ENCODE measurements around the gene GCSAM.

Gene GCSAM

DNA sequence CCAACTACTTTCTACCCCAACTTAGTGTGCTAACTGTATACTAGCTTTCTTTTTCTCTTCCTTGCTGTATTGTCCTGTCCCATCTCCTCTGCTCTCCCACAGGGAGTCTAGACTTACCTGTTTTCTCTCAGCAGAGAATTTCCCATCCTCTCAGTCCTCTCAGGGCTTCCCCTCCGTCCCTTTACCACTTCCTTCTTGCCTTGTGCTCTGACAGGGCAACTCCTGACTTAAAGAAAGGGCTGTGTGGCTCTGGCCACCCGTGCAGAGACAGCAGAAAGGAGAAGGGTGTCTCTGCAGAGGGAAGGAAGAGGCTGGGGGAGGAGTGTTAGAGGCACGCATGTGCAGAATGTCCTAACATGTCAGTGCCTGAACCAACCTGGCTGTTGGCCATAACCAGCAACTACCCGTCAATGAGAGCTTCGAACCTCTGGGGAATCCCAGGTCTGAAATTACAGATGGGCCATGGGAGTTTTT, at the start of gene GCSAM:
Gene GCSAM (minus strand): TSS at position 274 of the 474 bp plus-strand sequence. CDS start 128 bp downstream, at position 146.
- DNase-seq = peak; percentile 72

DNA sequence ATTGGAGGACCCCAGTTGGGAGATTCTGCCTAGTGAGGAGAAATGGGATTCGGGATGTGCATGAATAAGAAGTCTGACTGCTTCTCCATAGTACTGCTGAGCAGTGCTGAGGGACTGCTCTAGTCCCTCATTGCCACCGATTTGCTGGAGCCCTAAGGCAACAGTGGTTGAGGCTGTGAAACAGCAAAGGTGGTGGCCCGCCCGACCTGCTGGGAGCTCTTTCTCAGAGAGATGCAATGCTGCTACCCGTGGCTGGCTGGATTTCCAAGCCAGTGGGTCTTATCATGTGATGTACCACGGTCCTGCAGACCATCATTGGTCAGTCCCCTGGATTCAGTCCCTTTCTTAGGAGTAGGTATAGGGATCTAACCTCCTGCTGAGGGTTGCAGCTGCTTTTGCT, 42.6 kb upstream of the GCSAM start:
- no peak for DNase-seq

DNA sequence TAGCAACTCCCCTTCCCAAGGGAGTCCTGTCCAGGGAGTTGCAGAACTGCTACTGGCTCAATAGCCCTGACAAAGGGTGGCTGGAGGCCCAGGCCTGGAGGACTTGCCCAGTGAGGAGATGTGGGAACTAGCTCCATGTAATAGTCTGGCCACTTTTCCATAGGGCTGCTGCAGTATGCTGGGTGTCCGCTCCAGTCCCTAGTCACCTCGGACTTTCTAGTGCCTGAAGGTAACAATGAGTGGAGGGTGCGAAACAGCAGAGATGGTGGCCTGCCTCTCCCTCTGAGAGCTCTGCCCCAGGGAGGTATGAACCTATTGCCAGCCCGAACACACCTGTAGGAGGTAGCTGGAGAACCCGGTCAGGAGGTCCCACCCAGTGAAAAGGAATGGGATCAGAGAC, 42.0 kb upstream of the GCSAM start:
- no peak for DNase-seq

- no peak for DNase-seq
These were observed 38.1 kb upstream of the GCSAM start for GRCh38 chr3:112171144-112171543.

- DNase-seq = no peak
These were observed 37.0 kb upstream of the GCSAM start for GRCh38 chr3:112170046-112170445.

DNA sequence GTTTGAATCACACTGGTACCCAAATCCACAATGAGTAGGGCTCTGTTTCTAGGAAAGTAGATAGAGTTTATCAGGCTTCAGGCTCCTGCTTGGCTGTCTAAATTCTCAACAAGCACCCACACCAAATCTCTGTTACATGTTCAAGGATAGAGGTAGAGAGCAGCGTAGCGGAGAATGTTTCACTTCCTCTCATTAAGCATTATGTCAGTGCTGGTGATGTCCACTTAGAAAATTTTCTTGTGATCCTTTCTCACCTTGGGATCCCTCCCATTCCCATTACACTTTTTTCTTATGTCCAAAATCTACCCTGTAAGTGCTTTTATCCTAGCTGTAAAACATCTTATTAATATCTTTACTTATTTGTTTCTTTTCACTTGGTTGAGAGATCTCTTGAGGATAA, 34.7 kb upstream of the GCSAM start:
- no peak for DNase-seq

DNA sequence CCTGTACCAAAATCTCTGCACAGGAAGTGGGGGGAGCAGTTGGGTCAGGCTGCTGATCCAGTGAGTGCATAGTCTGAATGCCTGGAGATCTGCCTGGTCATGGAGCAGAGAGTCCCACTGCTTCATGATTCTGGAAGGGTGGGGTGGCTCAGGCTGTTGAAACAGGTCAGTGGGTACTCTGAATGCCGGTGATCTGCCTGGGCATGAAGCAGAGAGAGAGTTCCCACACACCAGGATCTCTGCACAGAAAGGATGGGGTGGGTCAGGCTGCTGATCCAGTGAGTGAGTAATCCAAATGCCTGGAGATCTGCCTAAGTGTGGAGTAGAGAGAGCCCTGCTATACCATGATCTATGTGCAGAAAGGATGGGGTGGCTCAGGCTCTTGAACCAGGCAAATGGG, 16.1 kb upstream of the GCSAM start:
- no peak for DNase-seq

DNA sequence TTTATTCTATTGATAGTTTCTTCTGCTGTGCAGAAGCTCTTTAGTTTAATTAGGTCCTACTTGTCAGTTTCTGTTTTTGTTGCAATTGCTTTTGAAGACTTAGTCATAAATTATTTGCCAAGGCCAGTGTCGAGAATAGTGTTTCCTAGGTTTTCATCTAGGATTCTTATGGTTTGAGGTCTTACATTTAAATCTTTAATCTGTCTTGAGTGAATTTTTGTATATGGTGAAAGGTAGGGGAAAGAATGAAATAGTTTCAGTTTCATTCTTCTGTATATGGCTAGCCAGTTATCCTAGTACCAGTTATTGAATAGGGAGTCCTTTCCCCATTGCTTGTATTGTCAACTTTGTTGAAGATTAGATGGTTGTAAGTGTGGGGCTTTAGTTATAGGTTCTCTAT, 10.6 kb upstream of the GCSAM start:
- no peak for DNase-seq

DNA sequence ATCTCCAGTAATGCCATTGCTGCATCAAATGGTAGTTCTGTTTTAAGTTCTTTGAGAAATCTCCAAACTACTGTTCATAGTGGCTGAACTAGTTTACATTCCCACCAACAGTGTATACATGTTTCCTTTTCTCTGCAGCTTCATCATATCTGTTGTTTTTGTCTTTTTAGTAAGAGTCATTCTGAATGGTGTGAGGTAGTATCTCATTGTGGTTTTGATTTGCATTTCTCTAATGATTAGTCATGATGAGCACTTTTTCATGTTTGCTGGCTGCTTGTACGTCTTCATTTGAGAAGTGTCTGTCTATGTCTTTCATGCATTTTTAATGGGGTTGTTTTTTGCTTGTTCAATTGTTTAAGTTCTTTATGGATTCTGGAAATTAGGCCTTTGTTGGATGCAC, 10.2 kb upstream of the GCSAM start:
- no peak for DNase-seq

DNA sequence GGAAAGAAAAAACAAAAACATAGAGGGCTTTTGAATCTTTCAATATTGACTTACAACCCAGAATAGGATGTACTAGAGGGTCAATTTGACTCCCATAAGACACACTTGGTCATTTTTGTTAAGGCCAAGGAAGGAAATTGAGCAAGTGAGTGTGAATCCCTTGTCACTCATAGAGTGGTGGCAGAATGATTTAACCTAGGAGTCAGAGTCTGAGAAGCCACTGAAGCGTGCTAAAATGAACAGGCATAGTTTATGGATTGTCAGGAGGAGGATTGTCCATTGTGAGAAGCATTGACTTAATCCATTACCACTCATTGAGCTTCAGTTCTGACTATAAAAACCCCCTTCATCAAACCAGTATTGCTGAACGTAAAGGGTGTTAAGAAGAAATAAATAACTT, 8.2 kb upstream of the GCSAM start:
- DNase-seq = no peak

- no peak for DNase-seq
These were observed 7.5 kb upstream of the GCSAM start for GRCh38 chr3:112140584-112140983.

DNA sequence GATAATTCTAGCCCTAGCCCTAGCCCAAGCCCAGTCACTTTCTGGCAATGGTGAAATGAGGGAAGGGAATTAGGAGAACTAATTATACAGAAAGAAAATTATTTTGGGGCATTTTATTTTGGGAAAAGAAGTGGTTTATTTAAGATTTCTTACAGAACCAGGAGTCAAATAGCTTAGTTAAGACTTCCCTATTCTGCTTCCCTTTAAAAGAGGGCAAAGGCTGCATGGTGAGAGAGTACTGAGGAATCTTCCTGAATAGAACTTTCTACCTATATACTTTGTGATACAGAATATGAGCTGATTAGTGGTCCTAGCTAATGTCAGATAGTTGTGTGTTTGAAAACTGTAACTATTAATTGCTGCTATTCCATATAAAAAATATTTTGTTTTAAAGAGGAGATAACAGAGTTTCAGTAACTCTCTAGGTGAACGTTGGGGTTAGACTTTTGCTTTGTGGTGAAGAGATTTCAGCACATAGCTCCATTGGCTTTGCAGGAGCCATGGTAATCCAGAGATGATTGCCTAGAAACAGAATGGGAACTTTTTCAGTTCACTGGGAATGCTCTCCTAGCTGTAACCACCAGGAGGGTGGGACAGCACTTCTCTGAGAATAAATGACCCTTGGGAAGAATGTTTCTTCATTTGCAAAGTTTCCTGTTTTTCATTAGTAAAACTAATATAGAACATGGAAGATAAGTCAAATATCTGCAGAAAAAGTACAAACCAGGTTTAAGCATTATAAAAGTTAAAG, 5.3 kb upstream of the GCSAM start:
- DNase-seq = peak; percentile 20

GRCh38 chr3:112137781-112138180, 4.7 kb upstream of the GCSAM start:
- peak; percentile 35 for DNase-seq

- DNase-seq = peak; percentile 63
These were observed 4.1 kb upstream of the GCSAM start for GRCh38 chr3:112136959-112137693.

GRCh38 chr3:112136046-112136445, 3.0 kb upstream of the GCSAM start:
- no peak for DNase-seq

- DNase-seq = no peak
These were observed 1.5 kb upstream of the GCSAM start for GRCh38 chr3:112134335-112135124.

DNA sequence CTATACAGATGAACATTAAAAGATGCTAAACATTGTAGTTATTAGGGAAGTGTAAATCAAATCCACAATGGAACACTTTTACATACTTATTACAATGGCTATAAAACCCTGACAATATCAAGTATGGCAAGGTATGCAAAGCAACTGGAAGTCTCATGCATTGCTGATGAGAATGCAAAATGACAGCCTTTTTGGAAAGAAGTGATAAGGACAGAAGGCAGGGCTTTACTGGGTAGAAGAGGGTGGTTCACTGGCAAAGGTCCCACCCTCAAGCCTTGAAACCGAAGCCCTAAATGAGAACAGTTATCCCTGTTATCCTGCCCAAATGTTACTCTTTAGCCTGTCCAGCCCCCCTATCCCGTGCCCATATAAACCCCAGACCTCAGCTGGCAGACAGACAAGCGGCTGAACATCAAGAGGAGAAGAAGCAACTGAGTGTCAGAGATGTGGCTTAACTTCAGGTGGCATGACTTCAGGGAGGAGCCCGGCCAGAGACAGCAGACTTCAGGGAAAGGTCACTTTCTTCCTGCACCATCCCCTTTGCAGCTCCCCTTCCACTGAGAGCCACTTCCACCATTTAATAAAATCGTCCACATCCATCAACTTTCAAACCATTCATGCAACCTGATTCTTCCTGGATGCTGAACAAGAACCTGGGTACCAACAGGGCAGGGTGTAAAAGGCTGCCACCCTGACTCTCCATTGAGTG, 732 bp upstream of the GCSAM start:
- no peak for DNase-seq

GRCh38 chr3:112132554-112132953, 494 bp downstream of the GCSAM start:
- no peak for DNase-seq

DNA sequence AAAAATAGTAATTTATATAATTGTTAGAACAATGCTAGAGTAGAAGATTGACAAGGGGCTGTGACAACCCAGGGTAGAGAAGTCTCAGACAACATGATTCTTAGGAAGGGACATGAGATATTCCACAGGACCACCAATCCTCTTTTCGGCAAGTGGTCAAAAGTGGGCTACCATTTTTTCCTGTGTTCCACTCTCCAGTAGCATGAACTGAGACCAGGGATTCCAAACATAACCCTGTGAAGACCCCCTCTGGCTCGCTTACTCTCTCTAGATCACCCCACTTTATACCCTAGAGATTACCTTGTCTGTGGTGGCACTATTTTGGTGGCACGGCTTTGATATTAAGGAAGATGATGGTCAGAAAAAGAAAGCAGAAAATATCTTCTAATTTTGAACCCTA, 960 bp downstream of the GCSAM start:
- no peak for DNase-seq

- DNase-seq = no peak
These were observed 1.9 kb downstream of the GCSAM start for GRCh38 chr3:112131111-112131510.

GRCh38 chr3:112130638-112130993, 2.4 kb downstream of the GCSAM start:
- DNase-seq = no peak

- no peak for DNase-seq
These were observed 3.0 kb downstream of the GCSAM start for GRCh38 chr3:112129925-112130637.

Measured in suppressor macrophage treated with lipopolysaccharide for 4 hours (primary cell).